HG02642 (cell line): ENCODE results near the gene HOXD3.

Experiments
- ATAC-seq: cut with Tn5 transposase; IDR thresholded peaks from one replicate; pipeline ENCODE4 v1.9.1; 2021; ENCODE audit warnings: mild to moderate bottlenecking; ENCODE audit not compliant: unreplicated experiment, poor library complexity

Gene HOXD3

DNA sequence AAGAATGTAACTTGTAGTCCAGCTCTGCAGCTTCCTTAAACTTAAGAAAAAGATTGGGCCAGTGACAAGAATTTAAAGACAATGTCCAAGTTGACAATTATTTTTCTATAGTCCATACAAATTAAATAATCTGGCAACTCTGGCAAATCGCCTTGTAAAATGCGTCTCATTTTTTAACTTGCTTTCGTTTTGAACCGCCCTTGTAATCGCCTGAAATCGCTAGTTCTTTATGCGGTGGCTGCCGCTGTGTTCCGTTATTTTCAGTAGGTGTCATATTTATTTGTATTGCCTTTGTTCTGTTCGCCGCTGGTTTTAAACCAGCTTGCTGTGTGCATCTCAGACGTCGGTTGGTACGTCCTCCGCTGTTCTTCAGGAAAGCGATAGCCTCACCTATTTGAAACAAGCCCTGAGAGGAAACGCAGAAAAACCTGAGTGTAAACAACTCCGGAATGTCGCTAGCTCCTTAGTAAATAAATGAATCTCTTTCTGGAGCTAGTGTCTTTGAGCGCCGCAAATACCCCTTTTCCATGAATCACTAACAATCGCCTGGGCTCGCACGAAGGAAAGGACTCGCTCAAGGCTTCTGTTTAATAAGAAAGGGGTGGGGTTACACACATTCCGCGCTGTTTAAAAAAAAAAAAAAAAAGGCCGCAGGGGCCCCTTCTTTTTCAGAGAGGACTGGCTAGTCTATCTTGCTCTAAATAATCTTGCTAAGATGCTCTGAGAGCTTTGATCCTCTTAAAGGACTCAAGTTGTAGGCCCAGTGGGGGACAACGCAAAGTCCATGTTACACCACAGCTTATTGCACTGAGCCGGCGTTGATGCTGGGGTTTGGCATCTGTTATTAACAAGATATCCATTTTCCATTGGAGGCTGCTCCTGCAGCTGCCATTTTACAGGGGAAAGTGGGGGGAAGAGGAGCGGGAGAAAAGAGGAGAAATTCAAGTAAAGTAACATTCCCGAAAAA lies 24.6 kb upstream of the HOXD3 start:
- ATAC-seq: no peak

DNA sequence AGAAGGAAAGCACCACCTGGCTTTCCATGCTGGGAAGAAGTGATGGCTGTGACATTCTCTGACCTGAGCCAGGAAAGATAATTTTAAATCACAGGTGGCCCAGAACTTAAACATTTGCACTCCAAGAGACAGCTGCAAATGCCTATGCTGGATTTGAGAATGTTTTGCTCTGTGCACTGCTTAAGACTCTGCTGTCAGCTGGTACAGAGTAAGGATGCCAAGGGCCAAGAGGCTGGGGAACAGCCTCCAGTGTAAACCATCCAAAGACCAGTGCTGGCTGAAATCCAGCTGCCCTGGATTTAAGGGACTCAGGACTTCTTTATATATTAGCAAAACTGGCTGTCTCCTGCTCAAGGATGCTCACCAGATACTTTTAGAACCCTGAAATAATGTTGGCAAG lies 23.7 kb upstream of the HOXD3 start:
- ATAC-seq: no peak

DNA sequence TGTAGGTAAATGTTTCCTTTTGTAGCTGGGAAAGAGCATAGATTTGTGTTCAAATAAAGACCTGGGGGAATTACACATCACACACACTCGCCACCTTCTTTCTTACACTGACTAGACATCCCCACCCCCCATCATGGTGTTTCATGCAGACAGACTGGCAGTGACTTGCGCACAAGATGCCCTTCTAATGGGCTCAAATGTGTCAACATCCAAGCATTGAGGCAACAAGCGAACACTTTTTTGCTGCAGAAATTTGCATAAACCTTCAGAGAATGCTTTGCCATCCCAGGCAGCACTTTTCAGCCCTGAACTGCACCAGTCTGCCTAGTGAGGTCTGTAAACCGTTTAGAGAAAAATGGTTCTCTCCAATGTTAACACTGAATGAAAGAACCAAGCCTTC lies 23.1 kb upstream of the HOXD3 start:
- ATAC-seq: no peak

DNA sequence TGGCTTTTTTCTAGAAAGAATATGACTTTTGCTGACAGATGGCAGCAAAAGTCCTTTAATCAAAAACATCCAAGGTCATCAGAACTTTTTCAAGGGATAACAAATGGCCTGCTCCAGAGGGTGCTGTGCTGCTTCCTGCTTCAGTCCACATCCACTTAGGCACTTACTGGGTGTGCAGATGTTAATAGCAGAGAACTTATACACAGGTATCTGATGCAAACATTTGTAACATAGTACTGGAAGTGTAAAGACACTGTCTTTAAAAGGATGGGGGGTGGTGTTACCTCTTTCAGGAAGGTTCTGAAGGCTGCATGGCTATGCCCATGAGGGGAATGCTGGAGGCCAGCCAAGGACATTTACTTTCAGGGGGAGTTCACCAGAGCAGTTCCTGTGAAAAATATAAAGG lies 22.1 kb upstream of the HOXD3 start:
- no peak for ATAC-seq

DNA sequence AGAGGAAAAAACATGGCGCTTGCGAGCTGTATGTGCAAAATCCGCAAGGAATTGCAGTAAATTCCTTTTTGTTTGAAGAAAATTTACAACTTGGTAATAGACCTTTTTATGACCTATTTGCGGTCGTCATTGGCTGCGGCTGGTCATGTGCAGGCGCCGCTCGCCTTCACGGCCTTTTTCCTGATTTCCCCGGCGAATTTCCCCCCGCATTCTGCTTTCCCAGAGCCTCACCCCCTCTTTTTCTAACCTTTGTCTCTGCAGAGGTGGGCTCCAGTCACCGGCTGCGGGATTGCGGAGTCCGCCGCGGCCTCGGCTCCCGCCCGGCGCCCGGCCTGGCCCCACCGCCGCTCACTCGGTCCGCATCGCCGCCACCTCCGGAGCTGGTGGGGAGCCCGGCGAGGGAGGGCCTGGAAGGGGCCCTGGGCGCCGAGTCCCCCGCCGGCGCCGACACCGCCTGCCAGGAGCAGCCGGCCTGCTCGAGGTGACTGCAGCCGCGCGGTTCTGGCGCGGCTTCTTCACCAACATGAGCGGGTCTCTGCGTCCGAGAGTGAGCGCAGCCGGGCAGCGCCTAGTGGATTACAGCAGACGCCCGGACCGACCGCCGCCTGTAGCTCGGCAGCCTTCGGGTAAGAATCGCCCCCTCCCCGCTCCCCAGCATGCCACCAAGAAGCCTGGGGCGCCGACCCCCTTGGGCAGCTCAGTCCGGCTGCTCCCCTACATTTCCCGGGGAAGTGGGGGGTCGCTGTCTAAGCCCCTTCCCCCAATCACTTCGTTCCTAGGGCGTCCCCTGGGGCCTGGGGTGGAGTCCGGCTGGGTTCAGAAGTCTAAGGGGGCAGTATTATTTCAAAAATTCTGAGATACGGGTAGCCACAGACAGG lies 20.5 kb upstream of the HOXD3 start:
- ATAC-seq: no peak

DNA sequence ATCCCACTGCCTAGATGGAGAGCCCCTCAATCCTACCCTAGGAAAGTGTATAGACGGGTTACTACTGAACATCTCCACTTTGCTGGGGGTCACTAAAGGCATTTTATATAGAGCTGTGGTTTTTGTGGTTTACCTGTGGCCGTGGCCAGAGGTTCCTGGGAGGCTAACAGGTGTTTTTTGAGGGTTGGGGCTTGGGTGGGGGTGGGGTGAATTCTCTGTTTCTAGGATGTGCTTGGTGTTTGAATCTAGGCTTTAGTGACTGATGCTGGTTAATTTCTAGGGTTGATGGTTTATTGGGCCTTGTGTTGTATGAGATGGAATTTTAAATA lies 19.9 kb upstream of the HOXD3 start:
- ATAC-seq: no peak

DNA sequence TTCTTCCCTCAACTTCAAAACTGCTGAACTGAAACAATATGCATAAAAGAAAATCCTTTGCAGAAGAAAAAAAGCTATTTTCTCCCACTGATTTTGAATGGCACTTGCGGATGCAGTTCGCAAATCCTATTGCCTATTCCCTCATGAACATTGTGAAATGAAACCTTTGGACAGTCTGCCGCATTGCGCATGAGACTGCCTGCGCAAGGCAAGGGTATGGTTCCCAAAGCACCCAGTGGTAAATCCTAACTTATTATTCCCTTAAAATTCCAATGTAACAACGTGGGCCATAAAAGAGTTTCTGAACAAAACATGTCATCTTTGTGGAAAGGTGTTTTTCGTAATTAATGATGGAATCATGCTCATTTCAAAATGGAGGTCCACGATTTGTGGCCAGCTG lies 19.2 kb upstream of the HOXD3 start:
- ATAC-seq: no peak

DNA sequence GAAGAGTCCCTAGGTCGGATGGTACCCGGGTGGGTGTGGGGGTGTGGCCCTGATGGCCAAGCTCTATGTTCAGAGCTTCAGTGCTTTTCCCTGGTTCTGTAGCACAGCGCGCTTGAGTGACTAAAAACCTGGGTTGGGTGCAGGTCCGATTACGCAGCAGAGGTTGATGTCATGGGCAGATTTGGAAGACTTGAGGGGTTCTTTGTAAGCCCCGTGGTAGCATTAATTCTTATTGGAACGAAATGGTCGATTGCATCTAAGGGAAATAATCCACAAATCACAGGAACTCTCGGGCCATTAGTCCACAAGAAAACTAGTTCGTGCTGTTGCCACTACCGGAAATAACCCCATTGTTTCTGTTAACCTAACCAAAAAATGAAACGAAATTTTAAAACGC lies 18.6 kb upstream of the HOXD3 start:
- no peak for ATAC-seq

DNA sequence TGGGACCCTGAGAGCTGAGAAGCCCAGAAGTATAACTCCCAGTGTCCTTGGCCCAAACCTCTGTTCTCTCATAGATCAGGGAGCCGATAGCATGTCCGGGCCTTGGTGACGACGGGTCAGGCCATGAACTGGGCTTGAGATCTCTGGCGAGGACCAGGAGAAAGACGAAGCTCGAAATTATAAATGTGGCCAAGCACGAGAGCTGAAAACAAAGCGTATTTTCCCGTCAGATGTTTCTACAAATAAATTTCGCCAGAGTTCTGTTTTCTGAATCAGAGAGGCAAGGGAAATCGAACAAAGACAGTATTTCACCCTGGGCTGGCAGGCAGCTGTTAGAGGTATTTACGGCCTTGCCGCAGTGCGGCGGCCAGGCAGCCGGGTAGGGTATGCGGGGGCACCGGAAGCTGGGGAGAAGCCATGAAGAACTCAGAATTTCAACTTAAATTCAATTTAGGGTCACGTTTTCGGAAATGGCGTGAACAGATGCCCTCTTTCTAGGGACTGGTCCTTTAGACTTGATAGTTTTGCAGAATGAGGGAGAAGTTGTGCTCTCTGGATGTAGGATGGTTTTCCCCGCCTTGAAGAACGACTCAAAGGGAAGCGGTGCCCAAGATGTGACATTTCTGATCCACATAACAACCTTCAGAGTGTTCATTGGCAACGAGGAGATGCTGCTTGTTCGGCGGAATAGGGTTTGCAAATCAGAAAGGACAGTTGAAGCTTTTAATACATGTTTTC lies 18.0 kb upstream of the HOXD3 start:
- no peak for ATAC-seq

DNA sequence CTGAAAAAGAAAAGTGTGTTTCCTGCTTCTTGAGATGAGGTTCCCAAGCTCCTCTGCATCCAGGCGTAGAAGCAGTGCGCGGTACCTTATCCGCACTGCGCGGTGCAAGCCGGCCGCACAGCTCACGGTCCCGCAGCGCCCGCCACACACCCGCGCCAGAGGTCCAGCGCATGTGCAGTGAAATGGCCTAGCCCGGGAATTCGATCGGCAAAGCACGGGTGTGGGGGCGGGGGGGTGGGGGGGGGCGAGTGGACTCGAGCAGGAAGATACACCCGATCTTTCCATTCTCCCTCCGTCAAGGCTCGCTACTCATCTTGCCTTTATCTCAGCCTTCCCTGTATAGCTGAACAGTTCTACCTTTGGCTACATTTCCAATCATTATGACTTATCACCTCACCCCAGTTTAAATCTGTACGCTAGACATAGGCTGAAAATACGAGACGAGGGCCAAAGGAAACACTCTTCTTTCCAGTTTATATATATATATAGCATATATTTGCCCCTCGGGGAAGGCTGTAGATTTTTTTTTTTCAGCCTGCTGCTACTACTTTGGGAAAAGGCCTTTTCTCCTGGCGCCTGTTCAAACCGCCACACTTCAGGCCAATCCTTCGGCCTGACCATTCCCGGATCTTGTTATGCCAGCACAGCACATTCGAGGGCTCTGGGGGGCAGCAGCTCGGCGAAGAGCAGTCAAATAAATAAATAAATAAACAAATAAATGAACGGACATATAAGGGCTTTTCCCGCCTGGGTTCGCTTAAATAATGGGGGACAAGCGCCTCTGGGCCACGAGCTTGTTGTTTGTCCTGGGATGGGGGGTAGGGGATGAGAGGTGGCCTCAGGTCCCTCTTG lies 17.2 kb upstream of the HOXD3 start:
- no peak for ATAC-seq

DNA sequence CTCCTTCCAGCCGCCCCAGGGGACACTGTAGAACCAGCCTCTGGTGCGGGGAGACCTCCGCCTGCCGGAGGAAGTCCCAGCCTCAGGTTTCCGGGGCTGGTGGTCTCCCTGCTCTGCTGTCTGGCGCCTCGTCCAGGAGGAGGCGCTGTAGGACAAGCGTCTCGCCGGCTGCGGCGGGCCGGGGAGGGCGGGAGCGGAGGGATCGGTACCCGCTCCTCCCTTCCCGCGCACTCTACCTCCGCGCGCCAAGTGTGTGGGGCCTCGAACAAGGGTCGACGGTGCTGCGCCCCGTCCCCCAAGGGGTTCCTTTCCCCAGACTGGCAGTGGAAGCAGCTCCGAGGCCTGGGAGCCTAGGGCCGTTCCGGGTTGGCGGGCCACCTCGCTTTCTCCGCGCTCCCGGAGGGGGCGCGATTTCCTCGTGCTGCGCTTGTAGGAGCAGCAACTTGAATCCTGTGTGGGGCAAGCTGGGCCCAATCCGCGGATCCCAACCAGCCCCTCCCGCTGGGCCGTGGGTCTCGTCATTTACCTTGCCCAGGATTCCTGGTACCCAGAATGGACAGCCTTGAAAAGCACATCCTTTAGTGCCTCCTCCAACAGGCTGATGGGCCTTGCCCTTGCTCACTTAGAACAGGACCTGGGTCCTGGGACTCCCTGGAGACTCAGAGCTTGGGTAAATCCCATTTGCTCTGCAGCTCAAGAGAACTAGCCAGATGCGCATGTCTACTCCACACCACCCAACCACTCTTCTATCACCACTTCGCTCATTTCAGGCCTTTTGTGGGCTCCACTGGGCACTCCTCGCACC lies 16.4 kb upstream of the HOXD3 start:
- peak; percentile 94 for ATAC-seq

DNA sequence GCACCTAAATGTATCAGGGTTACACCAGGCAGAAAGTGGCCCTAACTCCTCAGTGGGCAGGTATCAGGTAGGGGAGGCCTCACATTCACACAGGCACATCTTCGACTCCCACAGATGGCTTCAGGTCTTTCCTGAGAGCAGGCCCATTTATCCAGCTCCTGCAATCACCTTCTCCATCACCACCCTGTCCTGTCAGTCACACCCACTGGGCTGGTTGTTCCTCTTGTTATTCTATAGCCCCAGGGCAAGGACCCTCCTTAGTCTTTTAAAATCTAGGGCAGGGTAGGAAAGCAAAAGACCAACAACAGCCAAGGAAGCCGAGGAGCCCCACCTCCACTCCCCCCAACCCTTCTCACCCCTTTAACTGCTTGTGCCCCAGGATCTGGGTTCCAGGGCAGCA lies 14.8 kb upstream of the HOXD3 start:
- ATAC-seq: no peak

DNA sequence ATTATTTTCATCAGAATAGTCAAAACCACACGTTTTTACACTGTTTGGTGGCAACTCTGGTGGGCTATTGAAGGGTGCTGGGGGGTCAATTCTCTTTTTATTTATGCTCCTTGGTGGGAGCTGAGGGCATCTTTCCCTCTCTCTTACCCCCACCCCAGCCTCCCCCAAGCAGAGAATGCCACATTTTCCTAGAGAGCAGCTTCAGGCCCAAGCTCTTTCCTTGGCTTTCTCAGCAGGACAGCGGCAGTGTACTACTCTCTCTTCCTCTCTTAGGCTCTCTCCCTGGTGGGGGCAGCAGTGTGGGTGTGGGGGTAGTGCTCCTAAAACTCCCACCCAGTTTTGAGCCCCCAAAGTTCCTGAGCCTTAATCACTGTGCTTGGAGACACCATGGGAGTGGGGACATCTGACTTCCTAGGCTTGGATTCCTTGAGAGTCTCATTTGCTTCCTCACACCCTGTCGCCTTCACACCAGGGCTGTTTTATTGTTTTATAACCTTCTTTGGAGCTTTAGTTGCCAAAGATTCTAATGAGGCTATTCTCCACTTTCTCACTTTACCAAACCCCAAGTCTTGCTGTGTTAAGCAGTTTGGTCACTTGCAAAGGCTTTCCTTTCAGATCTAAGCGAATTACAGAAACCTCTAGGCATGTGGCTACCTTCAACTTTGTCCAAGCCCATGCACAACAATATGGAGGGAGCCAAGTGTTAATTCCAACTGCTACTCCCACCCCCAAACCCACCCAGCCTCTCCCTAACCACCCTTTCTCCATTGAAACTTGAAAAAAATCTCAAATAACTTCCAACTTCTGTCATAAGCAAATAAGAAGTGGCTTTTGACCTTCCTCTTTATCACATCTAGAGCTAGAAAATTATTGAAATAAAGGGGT lies 11.8 kb upstream of the HOXD3 start:
- no peak for ATAC-seq

DNA sequence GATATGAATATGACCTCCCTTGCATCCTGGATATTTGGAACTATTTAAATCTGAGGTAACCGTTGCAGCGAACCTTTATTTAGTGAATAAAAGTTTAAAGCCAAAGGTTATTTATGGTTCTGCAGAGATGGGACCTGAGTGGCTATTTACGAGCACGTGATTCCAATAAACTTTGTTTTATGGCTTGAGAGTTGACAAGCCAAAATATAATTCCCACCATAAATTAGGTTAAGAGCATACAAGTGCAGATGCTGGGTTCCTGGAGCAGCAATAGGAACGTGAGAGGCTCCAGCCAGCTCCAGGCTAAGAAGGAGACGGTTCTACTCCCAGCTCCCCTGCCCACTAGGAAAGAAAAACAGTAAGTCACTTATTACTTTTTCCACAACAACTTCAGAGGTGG lies 11.0 kb upstream of the HOXD3 start:
- no peak for ATAC-seq

DNA sequence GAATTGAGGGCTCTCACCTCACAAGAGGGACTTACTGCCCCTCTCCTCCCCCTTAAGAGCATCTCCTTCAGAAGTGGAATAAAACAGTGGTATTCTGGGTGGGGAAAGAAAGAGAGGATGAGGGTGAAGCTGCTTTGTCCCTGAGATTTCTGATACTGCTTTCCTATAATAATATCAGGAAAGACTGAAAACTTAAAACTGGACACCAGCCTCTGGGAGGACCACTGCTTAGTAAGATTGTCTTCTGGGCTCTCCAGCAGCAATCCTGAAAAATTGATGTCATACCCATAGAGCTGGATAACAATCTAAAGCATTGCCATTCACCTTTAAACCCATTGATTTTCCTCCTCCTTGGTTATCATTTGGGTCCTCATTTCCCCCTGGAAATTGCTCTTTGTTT lies 10.5 kb upstream of the HOXD3 start:
- no peak for ATAC-seq

DNA sequence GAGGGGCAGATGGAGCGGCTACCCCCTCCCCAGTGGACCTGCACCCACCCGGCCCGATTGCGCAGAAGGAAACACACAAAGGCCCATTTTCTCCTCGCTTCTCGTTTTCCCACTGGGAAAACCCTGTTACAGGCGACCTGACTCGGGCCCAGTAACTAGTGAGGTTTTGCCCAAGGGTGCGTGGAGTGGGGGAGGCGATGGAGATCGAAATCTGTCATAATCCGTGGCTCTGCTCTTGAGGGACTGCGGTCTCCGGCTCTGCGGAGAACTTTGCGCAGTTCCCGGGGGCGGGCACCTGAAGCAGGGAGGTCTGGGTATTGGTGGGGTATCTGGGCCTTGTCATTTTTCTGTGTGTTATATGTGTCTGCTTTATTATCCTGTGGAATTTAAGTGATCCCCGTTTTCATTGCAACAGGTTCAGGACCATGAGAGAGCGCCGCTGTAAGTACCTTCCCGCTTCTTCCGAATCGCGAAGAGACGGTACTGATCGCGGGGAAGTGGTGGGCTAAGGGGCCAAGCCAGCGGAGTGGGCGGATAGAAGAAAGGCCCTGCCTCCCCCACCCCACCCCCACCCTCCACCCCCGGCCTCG lies 9.8 kb upstream of the HOXD3 start:
- no peak for ATAC-seq

DNA sequence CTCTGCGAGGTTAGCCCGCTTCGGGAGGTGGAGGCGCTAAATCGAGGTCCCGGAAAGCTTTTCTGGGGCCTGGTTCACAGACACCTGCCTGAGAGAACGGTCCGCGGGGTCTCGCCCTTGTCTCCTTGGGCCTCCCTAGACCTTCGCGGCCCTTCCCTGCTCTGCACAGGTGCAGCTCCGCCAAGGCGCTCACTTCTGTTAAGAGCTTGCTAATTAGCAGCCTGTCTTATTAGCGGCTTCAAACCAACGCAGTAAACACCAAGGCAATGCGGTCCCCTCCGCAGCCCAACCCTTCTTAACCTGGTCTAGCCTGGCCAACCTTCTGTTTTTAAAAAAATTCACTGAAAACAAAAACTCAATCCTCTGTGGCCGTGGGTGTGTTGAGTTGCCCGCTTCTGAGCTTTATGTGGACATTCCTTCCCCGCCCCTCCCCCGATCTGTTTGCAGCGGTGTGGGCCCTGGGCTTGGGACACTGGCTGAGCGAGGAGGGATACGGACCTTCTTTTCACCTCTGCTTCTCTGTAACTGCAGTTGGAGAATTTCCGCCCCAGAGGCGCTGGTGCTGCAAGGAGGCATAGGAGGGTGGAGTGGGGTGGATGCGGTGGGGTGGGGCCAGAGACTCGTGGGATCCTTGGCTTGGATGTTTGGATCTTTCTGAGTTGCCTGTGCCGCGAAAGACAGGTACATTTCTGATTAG lies 9.2 kb upstream of the HOXD3 start:
- no peak for ATAC-seq
